AG04450 (cell line): Measurements from ENCODE around the gene RASSF6. TPM values are rescaled to one million over a fixed set of nuclear protein-coding genes. Genes with fewer than 3 reads are reported as not detected.

Experiments
- CTCF ChIA-PET: fragments of 300-600, 350-600 bp; formaldehyde crosslinking; extraction: SDS; loops from one replicate; lab custom pipeline; 2022; ENCODE audit warnings: antibody characterized with exemption, inconsistent platforms; lab: Charles Lee
- POLR2A ChIA-PET: fragments of 350-600 bp; formaldehyde crosslinking; extraction: SDS; loops from one replicate; lab custom pipeline; 2021; ENCODE audit warnings: antibody characterized with exemption, inconsistent platforms; lab: Yijun Ruan, JAX
- DNase-seq: peaks from one replicate; pipeline ENCODE4 v3.0.0-alpha.2; 2011; ENCODE audit warnings: low read depth, low spot score
- H3K27ac ChIP-seq: one replicate; pipeline ENCODE4 v1.5.1; 2012; ENCODE audit warnings: low read depth, low read length, control low read depth
- H3K27me3 ChIP-seq: one replicate; pipeline ENCODE4 v1.6.0; 2012; ENCODE audit warnings: low read length; ENCODE audit not compliant: control insufficient read depth, insufficient read depth
- H3K4me3 ChIP-seq: 2 replicates; pipeline ENCODE4 v1.5.1; 2011; ENCODE audit warnings: mild to moderate bottlenecking, low read depth, low read length, control low read depth
- H3K9me3 ChIP-seq: 2 replicates; pipeline ENCODE4 v1.5.1; 2012; ENCODE audit warnings: low read length; ENCODE audit not compliant: control insufficient read depth, insufficient read depth
- CTCF ChIP-seq: IDR thresholded peaks from 2 replicates; pipeline ENCODE4 v1.5.1; 2011; ENCODE audit warnings: low read depth, low read length, control low read depth, inconsistent platforms
- polyA plus RNA-seq: library from polyadenylated mRNA; depleted of rRNA; stranded (reverse); fragments of >200 nt; gene quantifications from 2 replicates; pipeline ENCODE4 v1.2.3, GENCODE V29; 2011

Gene RASSF6
- polyA plus RNA-seq, 1 experiment, result 0.07 TPM

GRCh38 chr4:73541251-73541650 lies 79.0 kb downstream of the RASSF6 start:
- ChIA-PET CTCF (no interaction called here), POLR2A (no interaction called here)
- no peak overlapping the region for H3K4me3 ChIP-seq
- H3K9me3 ChIP-seq, result no peaks in the 10 kb centered on the region
- TF ChIP-seq CTCF, result no peak
- no peaks in the 10 kb centered on the region for H3K27me3 ChIP-seq
- no peak overlapping the region for H3K27ac ChIP-seq
- no peak for DNase-seq

GRCh38 chr4:73540826-73541225 lies 79.4 kb downstream of the RASSF6 start:
- no peaks in the 10 kb centered on the region for H3K9me3 ChIP-seq
- POLR2A ChIA-PET, result no interaction called here
- H3K27ac ChIP-seq, result no peak overlapping the region
- CTCF ChIA-PET, result no interaction called here
- DNase-seq, result no peak
- H3K27me3 ChIP-seq, result no peaks in the 10 kb centered on the region
- no peak for TF ChIP-seq CTCF
- no peak overlapping the region for H3K4me3 ChIP-seq

- CTCF ChIA-PET, result no interaction called here
- Histone ChIP-seq H3K27ac (no peak overlapping the region), H3K9me3 (no peaks in the 10 kb centered on the region), H3K4me3 (no peak overlapping the region), H3K27me3 (no peaks in the 10 kb centered on the region)
- POLR2A ChIA-PET, result no interaction called here
- no peak for TF ChIP-seq CTCF
- no peak for DNase-seq
Observed at GRCh38 chr4:73539386-73539785, 80.8 kb downstream of the RASSF6 start.

GRCh38 chr4:73538162-73538561 lies 82.1 kb downstream of the RASSF6 start:
- ChIA-PET POLR2A (no interaction called here), CTCF (no interaction called here)
- DNase-seq, result no peak
- Histone ChIP-seq H3K4me3 (no peak overlapping the region), H3K27me3 (no peaks in the 10 kb centered on the region), H3K27ac (no peak overlapping the region), H3K9me3 (no peaks in the 10 kb centered on the region)
- no peak for TF ChIP-seq CTCF

- ChIA-PET CTCF (interaction anchor here (1.0 kb wide), 1 partner anchor 602 kb away, joined by 3 read pairs; no protein-coding TSS in a partner anchor), POLR2A (no interaction called here)
- TF ChIP-seq CTCF, result no peak
- Histone ChIP-seq H3K9me3 (no peaks in the 10 kb centered on the region), H3K27ac (no peak overlapping the region), H3K4me3 (no peak overlapping the region), H3K27me3 (peaks cover 2% of the 10 kb centered on the region)
- DNase-seq, result no peak
Observed at GRCh38 chr4:73533515-73534422, 86.5 kb downstream of the RASSF6 start.
